Neural crest cell (in vitro differentiated cells): ENCODE measurements around the gene TEAD3. TPM values are rescaled to one million over a fixed set of nuclear protein-coding genes. Genes with fewer than 3 reads are reported as not detected.

Experiments used
- DNase-seq: peaks from one replicate; pipeline ENCODE4 v3.0.0; 2021; ENCODE audit warnings: low read depth, mixed read lengths, low spot score
- H3K27ac Mint-ChIP-seq: one replicate; pipeline ENCODE4 v1.8.0; 2021; ENCODE audit warnings: mild to moderate bottlenecking, mixed read lengths; ENCODE audit not compliant: unreplicated experiment
- H3K27me3 Mint-ChIP-seq: 2 replicates; pipeline ENCODE4 v1.8.0; 2021; ENCODE audit warnings: low read depth, mild to moderate bottlenecking, mixed read lengths
- H3K36me3 Mint-ChIP-seq: 2 replicates; pipeline ENCODE4 v1.8.0; 2021; ENCODE audit warnings: low read depth, mild to moderate bottlenecking, mixed read lengths
- H3K4me1 Mint-ChIP-seq: 2 replicates; pipeline ENCODE4 v1.8.0; 2021; ENCODE audit warnings: mixed read lengths
- H3K4me3 Mint-ChIP-seq: one replicate; pipeline ENCODE4 v1.8.0; 2021; ENCODE audit warnings: mild to moderate bottlenecking, mixed read lengths
- H3K9me3 Mint-ChIP-seq: 2 replicates; pipeline ENCODE4 v1.8.0; 2021; ENCODE audit warnings: mixed read lengths
- CTCF ChIP-seq: fragments of 200-600 bp; sonication (generic); conservative IDR thresholded peaks from 2 replicates; pipeline ENCODE4 v1.5.0; 2021; ENCODE audit warnings: antibody characterized with exemption, mild to moderate bottlenecking
- total RNA-seq: library from RNA; stranded (reverse); gene quantifications from 2 replicates; pipeline ENCODE4 v1.2.1, GENCODE V29; 2021

TEAD3 gene
- total RNA-seq, 1 donor from 2014 or later = 19.2 TPM

- no peak for TF ChIP-seq CTCF
- H3K4me3 Mint-ChIP-seq = no peak overlapping the region
- H3K4me1 Mint-ChIP-seq = peaks cover 16% of the 10 kb centered on the region
- H3K36me3 Mint-ChIP-seq = no peaks in the 10 kb centered on the region
- no peak for DNase-seq
- H3K27me3 Mint-ChIP-seq = no peaks in the 10 kb centered on the region
- no peaks in the 10 kb centered on the region for H3K9me3 Mint-ChIP-seq
- H3K27ac Mint-ChIP-seq = no peak overlapping the region
Measured at GRCh38 chr6:35534407-35535170, 37.7 kb upstream of the TEAD3 start.

GRCh38 chr6:35533981-35534380, 37.1 kb upstream of the TEAD3 start:
- H3K36me3 Mint-ChIP-seq = no peaks in the 10 kb centered on the region
- H3K4me3 Mint-ChIP-seq = no peak overlapping the region
- DNase-seq = no peak
- no peak for TF ChIP-seq CTCF
- H3K27ac Mint-ChIP-seq = no peak overlapping the region
- peaks cover 16% of the 10 kb centered on the region for H3K4me1 Mint-ChIP-seq
- no peaks in the 10 kb centered on the region for H3K27me3 Mint-ChIP-seq
- H3K9me3 Mint-ChIP-seq = no peaks in the 10 kb centered on the region

- H3K27ac Mint-ChIP-seq = no peak overlapping the region
Measured at GRCh38 chr6:35532126-35532525, 35.2 kb upstream of the TEAD3 start.

DNA sequence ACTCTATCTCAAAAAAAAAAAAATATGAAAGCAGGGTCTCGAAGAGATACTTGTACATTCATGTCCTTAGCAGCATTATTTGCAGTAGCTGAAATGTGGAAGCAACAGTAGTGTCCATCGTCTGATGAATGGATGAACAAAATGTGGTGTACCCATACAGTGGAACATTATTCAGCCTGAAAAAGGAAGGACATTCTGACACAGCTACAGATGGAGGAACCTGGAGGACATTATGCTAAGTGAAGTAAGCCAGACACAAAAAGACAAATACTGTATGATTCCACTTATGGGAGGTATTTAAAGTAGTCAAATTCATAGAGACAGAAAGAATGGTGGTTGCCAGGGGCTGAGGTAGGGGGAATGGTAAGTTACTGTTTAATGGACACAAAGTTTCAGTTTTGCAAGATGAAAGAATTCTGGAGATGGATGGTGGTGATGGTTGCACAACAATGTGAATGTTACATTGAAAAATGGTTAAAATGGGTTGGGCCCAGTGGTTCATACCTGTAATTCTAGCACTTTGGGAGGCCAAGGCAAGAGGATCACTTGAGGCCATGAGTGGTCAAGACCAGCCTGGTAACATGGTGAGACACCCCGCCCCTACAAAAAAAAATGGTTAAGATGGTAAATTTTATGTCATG, 27.6 kb upstream of the TEAD3 start:
- H3K36me3 Mint-ChIP-seq = no peaks in the 10 kb centered on the region
- H3K4me3 Mint-ChIP-seq = no peak overlapping the region
- peaks cover 6% of the 10 kb centered on the region for H3K4me1 Mint-ChIP-seq
- peaks cover 5% of the 10 kb centered on the region for H3K27me3 Mint-ChIP-seq
- H3K27ac Mint-ChIP-seq = no peak overlapping the region
- no peak for TF ChIP-seq CTCF
- no peaks in the 10 kb centered on the region for H3K9me3 Mint-ChIP-seq
- no peak for DNase-seq

More at GRCh38 chr6:35532126-35532525, 35.2 kb upstream of the TEAD3 start:
- TF ChIP-seq CTCF = no peak
- no peak for DNase-seq
- peaks cover 16% of the 10 kb centered on the region for H3K4me1 Mint-ChIP-seq
- no peak overlapping the region for H3K4me3 Mint-ChIP-seq
- no peaks in the 10 kb centered on the region for H3K36me3 Mint-ChIP-seq
- H3K9me3 Mint-ChIP-seq = no peaks in the 10 kb centered on the region
- peaks cover 5% of the 10 kb centered on the region for H3K27me3 Mint-ChIP-seq

GRCh38 chr6:35522660-35523658, 26.1 kb upstream of the TEAD3 start:
- H3K36me3 Mint-ChIP-seq = no peaks in the 10 kb centered on the region
- no peaks in the 10 kb centered on the region for H3K9me3 Mint-ChIP-seq
- no peak overlapping the region for H3K27ac Mint-ChIP-seq
- peaks cover 6% of the 10 kb centered on the region for H3K4me1 Mint-ChIP-seq
- peak; percentile 89 for DNase-seq
- TF ChIP-seq CTCF = peak; percentile 98
- peaks cover 2% of the 10 kb centered on the region for H3K27me3 Mint-ChIP-seq
- H3K4me3 Mint-ChIP-seq = no peak overlapping the region
